GM23248 (cell line): ENCODE results near the gene TPRX2.

Experiments used
- EZH2 ChIP-seq: fragments of 200-600 bp; sonication (generic); IDR thresholded peaks from 2 replicates; pipeline ENCODE4 v1.6.1; 2018; ENCODE audit warnings: antibody characterized with exemption, mild to moderate bottlenecking; ENCODE audit not compliant: insufficient read depth, poor library complexity, severe bottlenecking
- EZH2phosphoT487 ChIP-seq: fragments of 200-600 bp; sonication (generic); IDR thresholded peaks from 2 replicates; pipeline ENCODE4 v1.6.1; 2018; ENCODE audit warnings: antibody characterized with exemption, moderate library complexity, mild to moderate bottlenecking, low read depth; ENCODE audit not compliant: insufficient read depth

DNA sequence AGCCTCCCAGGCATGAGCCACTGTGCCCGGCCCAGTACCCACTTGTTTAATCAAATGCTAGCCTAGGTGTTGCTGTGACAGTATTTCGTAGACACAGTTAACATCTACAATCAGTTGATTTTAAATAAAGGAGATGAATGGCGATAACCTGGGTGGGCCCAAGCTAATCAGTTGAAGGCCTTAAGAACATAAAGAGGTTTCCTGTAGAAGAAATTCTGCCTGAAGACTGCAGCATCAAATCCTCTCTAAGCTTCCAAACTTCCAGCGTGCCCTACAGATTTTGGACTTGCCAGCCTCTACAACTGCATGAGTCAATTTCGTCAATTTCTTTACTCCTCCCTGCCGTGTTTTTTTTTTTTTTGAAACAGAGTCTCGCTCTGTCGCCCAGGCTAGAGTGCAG, 40.3 kb downstream of the TPRX2 start:
- TF ChIP-seq EZH2phosphoT487 (no peak), EZH2 (no peak)
